Endothelial cell of umbilical vein (primary cell): Measurements from ENCODE around the gene RPS2. TPM values are rescaled to one million over a fixed set of nuclear protein-coding genes. Genes with fewer than 3 reads are reported as not detected.
"Not testable (repeated sequence)": the region's sequence is repeated elsewhere in the genome, so short reads cannot be mapped to it uniquely, and the experiment has no call there.

Source experiments
- BruUV-seq: library from RNA; stranded (reverse); fragments of 400-500 nt; replicated peaks from 2 replicates; lab custom pipeline; 2021; lab: Mats Ljungman, UMichigan
- CTCF ChIA-PET: fragments of 300-600, 350-600 bp; sonication (Branson Sonifier 250); formaldehyde crosslinking; loops from one replicate; lab custom pipeline; 2021; ENCODE audit warnings: antibody characterized with exemption, inconsistent platforms; lab: Charles Lee
- POLR2A ChIA-PET: fragments of 300-600, 350-600 bp; sonication (Branson Sonifier 250); formaldehyde crosslinking; loops from one replicate; lab custom pipeline; 2021; ENCODE audit warnings: antibody characterized with exemption, inconsistent platforms; lab: Charles Lee
- DNase-seq: peaks from one replicate; pipeline ENCODE4 v3.0.0-alpha.2; 2011; ENCODE audit warnings: low read depth, low spot score
- FAIRE-seq: peaks from 2 replicates; lab custom pipeline; 2011; peaks lifted over from hg19 to GRCh38; lab: Jason Lieb, UNC
- H2AFZ ChIP-seq: 2 replicates; pipeline ENCODE4 v1.6.0; 2012; ENCODE audit warnings: low read depth, low read length, control low read depth, inconsistent platforms
- H3K27ac ChIP-seq: 2 replicates; pipeline ENCODE4 v1.5.1; 2011; ENCODE audit warnings: low read depth, mild to moderate bottlenecking, control low read depth, low read length, moderate library complexity; ENCODE audit not compliant: insufficient read depth
- H3K27me3 ChIP-seq, 2 experiments: 2 replicates each; pipeline versions ENCODE4 v1.6.0 to v1.6.1; 2011; ENCODE audit warnings: low read length in 2 of 2, mixed read lengths in 1 of 2; ENCODE audit not compliant: control insufficient read depth in 2 of 2, insufficient read depth in 2 of 2
- H3K36me3 ChIP-seq, 2 experiments: 2 replicates in 1 of 2; 3 replicates in 1 of 2; pipeline ENCODE4 v1.5.1; 2011; ENCODE audit warnings: low read length in 2 of 2, mild to moderate bottlenecking in 1 of 2, moderate library complexity in 1 of 2; ENCODE audit not compliant: control insufficient read depth in 2 of 2, insufficient read depth in 2 of 2; ENCODE audit errors: extremely low read depth in 1 of 2
- H3K4me1 ChIP-seq: 3 replicates; pipeline ENCODE4 v1.5.1; 2011; ENCODE audit warnings: mild to moderate bottlenecking, low read length; ENCODE audit not compliant: control insufficient read depth, insufficient read depth; ENCODE audit errors: extremely low read depth
- H3K4me2 ChIP-seq: 2 replicates; pipeline ENCODE4 v1.6.1; 2011; ENCODE audit warnings: low read length, control low read depth, mixed read lengths; ENCODE audit not compliant: insufficient read depth
- H3K4me3 ChIP-seq, 3 experiments: fragments of 200-600 bp in 1 of 3; sonication (generic), shearing (Covaris generic) in 1 of 3; replicated peaks in 1 of 3; 2 replicates each; pipeline ENCODE4 v1.5.1; 2011 to 2016; ENCODE audit warnings: control low read depth in 3 of 3, low read length in 3 of 3, mild to moderate bottlenecking in 2 of 3, inconsistent platforms in 1 of 3, low read depth in 1 of 3, moderate library complexity in 1 of 3; ENCODE audit not compliant: insufficient read depth in 1 of 3
- H3K79me2 ChIP-seq: 2 replicates; pipeline ENCODE4 v1.6.0; 2012; ENCODE audit warnings: low read length, inconsistent platforms; ENCODE audit not compliant: control insufficient read depth, insufficient read depth
- H3K9ac ChIP-seq: replicated peaks from 2 replicates; pipeline ENCODE3; 2011; ENCODE audit warnings: low read length, control low read depth; ENCODE audit not compliant: insufficient read depth; ENCODE audit errors: extremely low read depth
- H3K9me1 ChIP-seq: replicated peaks from 3 replicates; pipeline ENCODE4 v1.6.0; 2011; ENCODE audit warnings: mild to moderate bottlenecking, low read length; ENCODE audit not compliant: control insufficient read depth, insufficient read depth; ENCODE audit errors: extremely low read depth
- H3K9me3 ChIP-seq: replicated peaks from 2 replicates; pipeline ENCODE4 v1.5.1; 2012; ENCODE audit warnings: low read length, inconsistent platforms; ENCODE audit not compliant: control insufficient read depth, insufficient read depth
- H4K20me1 ChIP-seq: replicated peaks from 2 replicates; pipeline ENCODE3; 2011; ENCODE audit warnings: mild to moderate bottlenecking, low read length; ENCODE audit not compliant: control insufficient read depth, insufficient read depth; ENCODE audit errors: extremely low read depth
- EZH2 ChIP-seq: IDR thresholded peaks from 2 replicates; pipeline ENCODE4 v1.6.1; 2012; ENCODE audit warnings: borderline replicate concordance, low read depth, mild to moderate bottlenecking, moderate library complexity, low read length, inconsistent platforms; ENCODE audit not compliant: severe bottlenecking
- FOS ChIP-seq: IDR thresholded peaks from 2 replicates; pipeline ENCODE4 v1.6.1; 2011; ENCODE audit warnings: mild to moderate bottlenecking, low read length, moderate library complexity, borderline replicate concordance; ENCODE audit not compliant: insufficient read depth
- JUN ChIP-seq: IDR thresholded peaks from 2 replicates; pipeline ENCODE4 v1.6.1; 2011; ENCODE audit warnings: borderline replicate concordance, low read depth; ENCODE audit not compliant: insufficient read length, insufficient read depth
- POLR2A ChIP-seq: IDR thresholded peaks from 2 replicates; pipeline ENCODE4 v1.6.1; 2012; ENCODE audit warnings: low read depth, mild to moderate bottlenecking, control low read depth, low read length
- POLR2AphosphoS5 ChIP-seq: IDR thresholded peaks from 2 replicates; pipeline ENCODE4 v1.6.1; 2012; ENCODE audit warnings: low read depth, mild to moderate bottlenecking, control low read depth, low read length, moderate library complexity; ENCODE audit not compliant: insufficient read depth
- dilution Hi-C: fragments of 300-500 bp; cut with MboI; formaldehyde crosslinking; loops from one replicate; pipeline ENCODE4 v1.15.0; 2019; ENCODE audit warnings: low sequenced_read_pairs; ENCODE audit not compliant: extremely low pct_ligation_motif_present
- intact Hi-C: fragments of 100-400 bp; cut with micrococcal nuclease; formaldehyde crosslinking; loops from one replicate; pipeline ENCODE4 v1.10.0; 2022
- polyA plus RNA-seq, 4 experiments: library from polyadenylated mRNA; depleted of rRNA in 3 of 4; stranded (reverse) in 3 of 4; unstranded in 1 of 4; fragments of >200 nt; gene quantifications; 2 replicates each; pipeline versions ENCODE4 v1.2.1 to v1.2.3, GENCODE V29; 2011 to 2012; ENCODE audit warnings: missing spikeins in 1 of 4
- total RNA-seq: library from RNA; stranded (reverse); gene quantifications from 2 replicates; pipeline ENCODE4 v1.2.3, GENCODE V29; 2021

Gene RPS2
- total and polyA plus RNA-seq, 2 donors (not counting 3 experiments of a cell fraction or from before 2014, with no cell fraction given) = 2,793 to 9,021 TPM

DNA sequence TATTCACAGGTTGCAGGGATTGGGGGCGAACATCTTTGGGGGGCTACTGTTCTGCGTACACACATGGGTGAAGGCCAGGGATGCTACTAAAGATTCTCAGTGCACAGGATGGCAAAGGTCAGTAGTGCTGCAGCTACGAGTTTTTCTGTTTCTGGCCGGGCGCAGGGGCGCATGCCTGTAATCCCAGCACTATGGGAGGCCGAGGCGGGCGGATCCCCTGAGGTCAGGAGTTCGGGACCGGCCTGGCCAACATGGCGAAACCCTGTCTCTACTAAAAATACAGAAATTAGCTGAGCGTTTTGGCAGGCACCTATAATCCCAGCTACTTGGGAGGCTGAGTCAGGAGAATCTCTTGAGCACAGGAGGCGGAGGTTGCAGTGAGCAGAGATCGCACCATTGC is 48.9 kb upstream of the RPS2 start:
- Histone ChIP-seq H3K4me2 (no peak overlapping the region), H3K27ac (no peak overlapping the region), H3K9me3 (no peaks in the 10 kb centered on the region), H3K4me3 (no peak overlapping the region), H3K9ac (no peak overlapping the region), H3K36me3 (no peaks in the 10 kb centered on the region), H3K4me1 (peaks cover 8% of the 10 kb centered on the region), H2AFZ (no peak overlapping the region), H3K79me2 (peaks cover 12% of the 10 kb centered on the region), H4K20me1 (no peaks in the 10 kb centered on the region), H3K9me1 (no peaks in the 10 kb centered on the region), H3K27me3 (no peaks in the 10 kb centered on the region)
- BruUV-seq = no TSS peak
- no peak for DNase-seq
- POLR2A ChIA-PET = no interaction called here
- no peak for FAIRE-seq
- TF ChIP-seq POLR2A (no peak), JUN (no peak), POLR2AphosphoS5 (no peak), FOS (no peak), EZH2 (no peak)
- CTCF ChIA-PET = interaction anchor here (1.1 to 2.3 kb wide), 2 partner anchors 9 to 127 kb away, joined by 3 to 12 read pairs; no protein-coding TSS in a partner anchor
- dilution Hi-C loops (no loop called here), intact Hi-C loops (no loop called here)

DNA sequence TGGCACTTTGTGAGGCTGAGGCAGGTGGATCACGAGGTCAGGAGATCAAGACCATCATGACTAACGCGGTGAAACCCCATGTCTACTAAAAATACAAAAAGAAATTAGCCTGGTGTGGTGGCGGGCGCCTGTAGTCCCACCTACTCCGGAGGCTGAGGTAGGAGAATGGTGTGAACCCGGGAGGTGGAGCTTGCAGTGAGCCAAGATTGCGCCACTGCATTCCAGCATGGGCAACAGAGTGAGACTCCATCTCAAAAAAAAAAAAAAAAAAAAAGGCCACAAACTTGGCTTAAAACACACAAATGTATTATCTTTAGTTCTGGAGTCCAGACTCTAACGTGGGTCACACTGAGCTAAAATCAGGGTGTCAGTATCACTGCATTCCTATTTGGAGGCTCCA is 47.1 kb upstream of the RPS2 start:
- H3K27ac ChIP-seq, intact Hi-C loops, H3K36me3 ChIP-seq, H3K4me3 ChIP-seq, H3K9ac ChIP-seq, H2AFZ ChIP-seq, FAIRE-seq, H3K4me2 ChIP-seq, H3K9me3 ChIP-seq, DNase-seq, H3K27me3 ChIP-seq, H4K20me1 ChIP-seq, dilution Hi-C loops, POLR2A ChIA-PET, BruUV-seq, H3K9me1 ChIP-seq: not testable (repeated sequence)
- H3K79me2 ChIP-seq = peaks cover 30% of the 10 kb centered on the region
- CTCF ChIA-PET = interaction anchor here (0.7 to 2.3 kb wide), 3 partner anchors 11 to 239 kb away, joined by 3 to 12 read pairs (median 7); partner anchors contain the start of genes ECI1 and FAHD1
- peaks cover 26% of the 10 kb centered on the region for H3K4me1 ChIP-seq
